HL-60 (cell line): ENCODE measurements around the gene NFE2L2.
"Not testable (repeated sequence)": the region's sequence is repeated elsewhere in the genome, so short reads cannot be mapped to it uniquely, and the experiment has no call there.

Experiments
- DNase-seq, 2 experiments: peaks; one replicate each; pipeline ENCODE4 v3.0.0-alpha.2; 2010 to 2020; ENCODE audit warnings: low read depth in 1 of 2, low spot score in 1 of 2
- H3K27ac ChIP-seq: fragments of 250-450 bp; sonication (Bioruptor Pico); replicated peaks from 2 replicates; pipeline ENCODE4 v1.5.1; 2020; ENCODE audit warnings: mild to moderate bottlenecking, moderate library complexity
- H3K27me3 ChIP-seq: fragments of 250-450 bp; sonication (Bioruptor Pico); 2 replicates; pipeline ENCODE4 v1.5.1; 2021; ENCODE audit warnings: mild to moderate bottlenecking, moderate library complexity; ENCODE audit not compliant: insufficient read depth, poor library complexity, severe bottlenecking
- H3K4me3 ChIP-seq: replicated peaks from 2 replicates; pipeline ENCODE4 v1.5.1; 2011; ENCODE audit warnings: mild to moderate bottlenecking, control low read depth, low read length; ENCODE audit not compliant: insufficient read depth
- GABPA ChIP-seq: IDR thresholded peaks from 2 replicates; pipeline ENCODE4 v1.6.1; 2012; ENCODE audit warnings: low read depth
- POLR2AphosphoS5 ChIP-seq: IDR thresholded peaks from 2 replicates; pipeline ENCODE4 v1.6.1; 2012; ENCODE audit warnings: low read depth
- SPI1 ChIP-seq: IDR thresholded peaks from 2 replicates; pipeline ENCODE4 v1.6.1; 2012; ENCODE audit warnings: low read depth, mild to moderate bottlenecking, borderline replicate concordance
- TF ChIP-seq, protein P1 (sequence below): IDR thresholded peaks from one replicate; pipeline ENCODE4 v1.5.1; 2011; ENCODE audit warnings: low read length, control low read depth, inconsistent platforms; ENCODE audit not compliant: insufficient read depth
- TF ChIP-seq, protein P2 (sequence below): IDR thresholded peaks from 2 replicates; pipeline ENCODE4 v1.6.1; 2012; ENCODE audit warnings: low read depth; ENCODE audit not compliant: insufficient replicate concordance

Gene NFE2L2

DNA sequence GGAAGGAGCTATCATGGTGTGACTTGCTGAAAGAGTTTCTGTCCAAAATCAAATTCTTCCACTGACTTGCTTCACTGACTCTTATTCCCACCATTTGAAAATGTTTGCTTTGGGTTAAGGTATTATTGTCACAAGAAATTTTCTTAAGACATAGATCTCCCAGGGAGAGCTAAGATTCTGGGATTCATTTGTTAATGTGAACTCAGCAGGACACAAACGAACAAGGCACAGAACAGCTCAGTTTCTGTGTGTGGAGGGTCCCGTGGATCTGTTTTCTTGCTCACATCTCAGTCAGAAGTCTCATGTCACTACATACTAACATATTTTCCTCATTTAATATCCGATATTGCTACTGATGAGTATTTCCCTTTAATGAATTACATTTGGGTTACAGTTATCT is 60.1 kb downstream of the NFE2L2 start:
- TF ChIP-seq SPI1 (no peak), POLR2AphosphoS5 (no peak)
- TF ChIP-seq, protein P1, sequence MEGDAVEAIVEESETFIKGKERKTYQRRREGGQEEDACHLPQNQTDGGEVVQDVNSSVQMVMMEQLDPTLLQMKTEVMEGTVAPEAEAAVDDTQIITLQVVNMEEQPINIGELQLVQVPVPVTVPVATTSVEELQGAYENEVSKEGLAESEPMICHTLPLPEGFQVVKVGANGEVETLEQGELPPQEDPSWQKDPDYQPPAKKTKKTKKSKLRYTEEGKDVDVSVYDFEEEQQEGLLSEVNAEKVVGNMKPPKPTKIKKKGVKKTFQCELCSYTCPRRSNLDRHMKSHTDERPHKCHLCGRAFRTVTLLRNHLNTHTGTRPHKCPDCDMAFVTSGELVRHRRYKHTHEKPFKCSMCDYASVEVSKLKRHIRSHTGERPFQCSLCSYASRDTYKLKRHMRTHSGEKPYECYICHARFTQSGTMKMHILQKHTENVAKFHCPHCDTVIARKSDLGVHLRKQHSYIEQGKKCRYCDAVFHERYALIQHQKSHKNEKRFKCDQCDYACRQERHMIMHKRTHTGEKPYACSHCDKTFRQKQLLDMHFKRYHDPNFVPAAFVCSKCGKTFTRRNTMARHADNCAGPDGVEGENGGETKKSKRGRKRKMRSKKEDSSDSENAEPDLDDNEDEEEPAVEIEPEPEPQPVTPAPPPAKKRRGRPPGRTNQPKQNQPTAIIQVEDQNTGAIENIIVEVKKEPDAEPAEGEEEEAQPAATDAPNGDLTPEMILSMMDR = no peak
- Histone ChIP-seq H3K27me3 (no peaks in the 10 kb centered on the region), H3K4me3 (no peak overlapping the region), H3K27ac (no peak overlapping the region)
- DNase-seq = no peak

DNA sequence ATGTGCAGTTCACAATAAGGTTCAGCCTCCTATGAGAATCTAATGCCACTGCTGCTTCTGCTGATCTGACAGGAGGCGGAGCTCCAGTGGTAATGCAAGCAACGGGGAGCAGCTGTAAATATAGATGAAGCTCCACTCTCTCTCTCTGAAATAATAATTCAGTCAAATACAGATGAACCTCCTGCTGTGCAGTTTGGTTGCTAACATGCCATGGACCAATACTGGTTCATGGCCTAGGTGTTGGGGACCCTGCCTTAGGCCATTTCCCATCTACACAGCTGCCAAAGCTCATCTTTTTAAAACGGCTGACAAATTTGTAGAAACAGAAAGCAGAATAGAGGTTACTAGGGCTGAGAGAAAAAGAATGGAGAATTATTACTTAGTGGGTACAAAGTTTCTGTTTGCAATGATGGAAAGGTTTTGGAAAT is 62.6 kb downstream of the NFE2L2 start:
- Histone ChIP-seq H3K4me3 (no peak overlapping the region), H3K27ac (no peak overlapping the region), H3K27me3 (no peaks in the 10 kb centered on the region)
- DNase-seq = no peak
- TF ChIP-seq SPI1 (no peak), GABPA (no peak), POLR2AphosphoS5 (no peak)
- TF ChIP-seq, protein P1 = no peak
- TF ChIP-seq, protein P2, sequence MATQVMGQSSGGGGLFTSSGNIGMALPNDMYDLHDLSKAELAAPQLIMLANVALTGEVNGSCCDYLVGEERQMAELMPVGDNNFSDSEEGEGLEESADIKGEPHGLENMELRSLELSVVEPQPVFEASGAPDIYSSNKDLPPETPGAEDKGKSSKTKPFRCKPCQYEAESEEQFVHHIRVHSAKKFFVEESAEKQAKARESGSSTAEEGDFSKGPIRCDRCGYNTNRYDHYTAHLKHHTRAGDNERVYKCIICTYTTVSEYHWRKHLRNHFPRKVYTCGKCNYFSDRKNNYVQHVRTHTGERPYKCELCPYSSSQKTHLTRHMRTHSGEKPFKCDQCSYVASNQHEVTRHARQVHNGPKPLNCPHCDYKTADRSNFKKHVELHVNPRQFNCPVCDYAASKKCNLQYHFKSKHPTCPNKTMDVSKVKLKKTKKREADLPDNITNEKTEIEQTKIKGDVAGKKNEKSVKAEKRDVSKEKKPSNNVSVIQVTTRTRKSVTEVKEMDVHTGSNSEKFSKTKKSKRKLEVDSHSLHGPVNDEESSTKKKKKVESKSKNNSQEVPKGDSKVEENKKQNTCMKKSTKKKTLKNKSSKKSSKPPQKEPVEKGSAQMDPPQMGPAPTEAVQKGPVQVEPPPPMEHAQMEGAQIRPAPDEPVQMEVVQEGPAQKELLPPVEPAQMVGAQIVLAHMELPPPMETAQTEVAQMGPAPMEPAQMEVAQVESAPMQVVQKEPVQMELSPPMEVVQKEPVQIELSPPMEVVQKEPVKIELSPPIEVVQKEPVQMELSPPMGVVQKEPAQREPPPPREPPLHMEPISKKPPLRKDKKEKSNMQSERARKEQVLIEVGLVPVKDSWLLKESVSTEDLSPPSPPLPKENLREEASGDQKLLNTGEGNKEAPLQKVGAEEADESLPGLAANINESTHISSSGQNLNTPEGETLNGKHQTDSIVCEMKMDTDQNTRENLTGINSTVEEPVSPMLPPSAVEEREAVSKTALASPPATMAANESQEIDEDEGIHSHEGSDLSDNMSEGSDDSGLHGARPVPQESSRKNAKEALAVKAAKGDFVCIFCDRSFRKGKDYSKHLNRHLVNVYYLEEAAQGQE = no peak

DNA sequence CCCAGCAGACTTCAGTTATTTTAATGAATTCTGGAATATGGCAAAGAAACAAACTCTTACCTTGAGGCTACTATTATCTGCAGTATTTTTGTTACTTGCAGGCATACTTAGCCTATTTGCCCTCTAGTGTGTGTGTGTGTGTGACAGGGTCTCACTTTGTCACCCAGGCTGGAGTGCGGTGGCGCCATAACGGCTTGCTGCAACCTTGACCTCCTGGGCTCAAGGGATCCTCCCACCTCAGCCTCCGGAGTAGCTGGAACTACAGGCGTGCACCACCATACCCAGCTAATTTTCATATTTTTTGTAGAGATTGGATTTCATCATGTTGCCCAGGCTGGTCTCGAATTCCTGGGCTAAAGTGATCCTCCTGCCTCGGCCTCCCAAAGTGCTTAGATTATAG is 64.1 kb downstream of the NFE2L2 start:
- H3K27me3 ChIP-seq, H3K4me3 ChIP-seq, H3K27ac ChIP-seq, DNase-seq: not testable (repeated sequence)

DNA sequence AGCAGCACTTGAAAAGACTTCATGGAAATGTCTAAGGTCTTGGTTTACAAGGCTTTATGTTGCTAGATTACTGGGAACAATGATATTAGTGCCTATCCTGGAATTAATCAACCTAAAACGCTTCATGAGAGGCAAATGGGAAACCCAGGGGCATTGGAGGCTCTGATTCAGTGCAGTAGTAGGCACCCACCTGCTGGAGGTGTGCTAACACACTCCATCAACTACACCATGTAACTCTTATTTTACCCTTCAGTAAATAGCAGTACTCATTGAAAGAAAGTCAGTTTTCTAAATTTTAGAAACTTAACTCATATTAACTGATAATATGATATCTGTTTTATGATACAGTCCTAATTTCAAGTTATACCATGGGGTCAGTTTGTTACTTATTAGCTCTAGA is 69.3 kb downstream of the NFE2L2 start:
- TF ChIP-seq, protein P2 = no peak
- H3K4me3 ChIP-seq = no peak overlapping the region
- DNase-seq = no peak
- no peak overlapping the region for H3K27ac ChIP-seq
- no peaks in the 10 kb centered on the region for H3K27me3 ChIP-seq

DNA sequence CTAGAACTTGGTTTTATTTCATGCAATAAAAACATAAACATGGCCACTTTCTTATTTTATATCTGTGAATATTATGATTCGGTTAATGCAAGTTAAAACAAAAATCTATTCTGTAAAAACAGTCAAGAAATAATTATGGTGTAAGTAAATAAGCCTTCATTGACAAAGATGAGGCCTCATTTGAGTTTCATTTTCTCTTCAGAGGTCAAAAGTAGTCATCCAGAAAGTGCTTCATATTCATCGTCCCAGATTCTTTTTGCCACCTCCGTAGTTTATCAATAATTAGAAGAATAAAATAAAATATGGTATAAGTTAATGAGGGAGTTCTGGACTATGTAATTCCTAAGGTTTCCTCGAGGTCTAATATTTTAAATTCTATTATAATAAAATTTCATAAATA is 71.3 kb downstream of the NFE2L2 start:
- H3K4me3 ChIP-seq = no peak overlapping the region
- H3K27me3 ChIP-seq = no peaks in the 10 kb centered on the region
- H3K27ac ChIP-seq = no peak overlapping the region
- no peak for TF ChIP-seq GABPA
- no peak for TF ChIP-seq SPI1
- no peak for TF ChIP-seq POLR2AphosphoS5
- TF ChIP-seq, protein P1 = no peak
- TF ChIP-seq, protein P2 = no peak
- no peak for DNase-seq
